Gastroesophageal sphincter (tissue), 3 donors: Measurements from ENCODE around the gene B4GALNT3.

Source experiments
- POLR2A ChIP-seq, 2 donors: fragments of 450-650 bp; IDR thresholded peaks; one replicate each; pipeline ENCODE4 v1.6.1; 2017; ENCODE audit warnings: antibody characterized with exemption in 2 of 2, mild to moderate bottlenecking in 2 of 2, moderate library complexity in 1 of 2
- POLR2AphosphoS5 ChIP-seq: sonication (generic); formaldehyde crosslinking; IDR thresholded peaks from one replicate; pipeline ENCODE4 v1.6.1; 2017; ENCODE audit warnings: antibody characterized with exemption
- TF ChIP-seq, protein P1 (sequence below), 4 experiments: fragments of 200-600 bp in 2 of 4; fragments of 450-650 bp in 2 of 4; sonication (generic) in 1 of 4; IDR thresholded peaks; one replicate each; pipeline ENCODE4 v1.5.1; 2017 to 2019; ENCODE audit warnings: antibody characterized with exemption in 4 of 4, mild to moderate bottlenecking in 2 of 4, moderate library complexity in 2 of 4

DNA sequence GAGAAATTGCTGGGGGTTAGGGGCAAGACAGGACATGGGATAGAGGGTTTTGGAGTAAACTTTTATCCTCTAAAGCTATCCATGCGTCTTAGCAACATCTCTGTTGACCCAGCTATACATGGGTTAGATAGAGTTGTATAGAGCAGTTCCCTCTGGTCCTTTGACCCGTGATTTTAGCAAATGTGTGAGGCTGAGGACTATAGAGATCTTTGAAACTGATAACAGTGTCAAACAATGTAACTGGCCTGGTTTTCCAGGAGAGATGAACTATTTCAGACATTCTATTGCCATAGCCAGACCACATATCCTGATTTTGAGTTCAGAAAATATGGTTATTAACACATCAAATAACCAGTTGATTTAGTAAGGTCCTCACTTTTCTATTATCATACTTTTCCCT, 60.4 kb downstream of the B4GALNT3 start:
- TF ChIP-seq POLR2AphosphoS5 (no peak), POLR2A (IDR thresholded peaks at IDR 0.05) (no peak)
- TF ChIP-seq, protein P1, sequence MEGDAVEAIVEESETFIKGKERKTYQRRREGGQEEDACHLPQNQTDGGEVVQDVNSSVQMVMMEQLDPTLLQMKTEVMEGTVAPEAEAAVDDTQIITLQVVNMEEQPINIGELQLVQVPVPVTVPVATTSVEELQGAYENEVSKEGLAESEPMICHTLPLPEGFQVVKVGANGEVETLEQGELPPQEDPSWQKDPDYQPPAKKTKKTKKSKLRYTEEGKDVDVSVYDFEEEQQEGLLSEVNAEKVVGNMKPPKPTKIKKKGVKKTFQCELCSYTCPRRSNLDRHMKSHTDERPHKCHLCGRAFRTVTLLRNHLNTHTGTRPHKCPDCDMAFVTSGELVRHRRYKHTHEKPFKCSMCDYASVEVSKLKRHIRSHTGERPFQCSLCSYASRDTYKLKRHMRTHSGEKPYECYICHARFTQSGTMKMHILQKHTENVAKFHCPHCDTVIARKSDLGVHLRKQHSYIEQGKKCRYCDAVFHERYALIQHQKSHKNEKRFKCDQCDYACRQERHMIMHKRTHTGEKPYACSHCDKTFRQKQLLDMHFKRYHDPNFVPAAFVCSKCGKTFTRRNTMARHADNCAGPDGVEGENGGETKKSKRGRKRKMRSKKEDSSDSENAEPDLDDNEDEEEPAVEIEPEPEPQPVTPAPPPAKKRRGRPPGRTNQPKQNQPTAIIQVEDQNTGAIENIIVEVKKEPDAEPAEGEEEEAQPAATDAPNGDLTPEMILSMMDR (IDR thresholded peaks at IDR 0.05): no peak
